ENCODE measurements around the gene RAVER2.
A peak's percentile ranks its signal among the peaks of the same experiment; 100 is the strongest.
"Not testable (repeated sequence)": the region's sequence is repeated elsewhere in the genome, so short reads cannot be mapped to it uniquely, and the experiment has no call there.

RAVER2 gene

GRCh38 chr1:64811131-64811530 lies 66.3 kb downstream of the RAVER2 start:
- no peak for DNase-seq (ENCODE audit: low read depth in 2 of 2)

DNA sequence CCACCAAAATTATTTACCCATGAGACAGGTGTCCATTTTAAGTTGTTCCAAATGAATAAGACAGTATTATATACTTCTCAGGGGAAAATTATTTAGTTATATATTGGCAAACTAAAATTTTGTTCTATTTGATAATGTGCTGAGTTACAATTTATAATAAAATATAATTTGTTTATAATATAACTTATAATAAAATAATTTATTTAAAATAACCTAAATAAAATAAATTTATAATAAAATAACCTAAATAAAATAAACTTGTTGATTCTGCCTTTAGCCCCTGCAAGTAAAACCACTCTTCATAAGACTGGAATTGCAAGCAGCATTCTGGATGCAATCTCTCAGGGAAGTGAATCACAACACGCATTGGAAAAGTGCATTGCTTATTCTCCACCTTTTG lies 69.6 kb downstream of the RAVER2 start:
- no peak for DNase-seq (ENCODE audit: low read depth in 2 of 2)

DNA sequence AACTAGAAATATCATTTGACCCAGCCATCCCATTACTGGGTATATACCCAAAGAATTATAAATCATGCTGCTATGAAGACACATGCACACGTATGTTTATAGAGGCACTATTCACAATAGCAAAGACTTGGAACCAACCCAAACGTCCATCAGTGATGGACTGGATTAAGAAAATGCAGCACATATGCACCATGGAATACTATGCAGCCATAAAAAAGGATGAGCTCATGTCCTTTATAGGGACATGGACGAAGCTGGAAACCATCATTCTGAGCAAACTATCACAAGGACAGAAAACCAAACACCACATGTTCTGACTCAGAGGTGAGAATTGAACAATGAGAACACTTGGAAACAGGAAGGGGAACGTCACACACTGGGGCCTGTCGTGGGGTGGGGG lies 72.5 kb downstream of the RAVER2 start:
- not testable (repeated sequence) for DNase-seq (ENCODE audit: low read depth in 2 of 2)

- not testable (repeated sequence) for DNase-seq (ENCODE audit: low read depth in 2 of 2)
Observed at GRCh38 chr1:64820572-64820971, 75.7 kb downstream of the RAVER2 start.

- no peak for DNase-seq (ENCODE audit: low read depth in 2 of 2)
Observed at GRCh38 chr1:64822621-64823020, 77.7 kb downstream of the RAVER2 start.

DNA sequence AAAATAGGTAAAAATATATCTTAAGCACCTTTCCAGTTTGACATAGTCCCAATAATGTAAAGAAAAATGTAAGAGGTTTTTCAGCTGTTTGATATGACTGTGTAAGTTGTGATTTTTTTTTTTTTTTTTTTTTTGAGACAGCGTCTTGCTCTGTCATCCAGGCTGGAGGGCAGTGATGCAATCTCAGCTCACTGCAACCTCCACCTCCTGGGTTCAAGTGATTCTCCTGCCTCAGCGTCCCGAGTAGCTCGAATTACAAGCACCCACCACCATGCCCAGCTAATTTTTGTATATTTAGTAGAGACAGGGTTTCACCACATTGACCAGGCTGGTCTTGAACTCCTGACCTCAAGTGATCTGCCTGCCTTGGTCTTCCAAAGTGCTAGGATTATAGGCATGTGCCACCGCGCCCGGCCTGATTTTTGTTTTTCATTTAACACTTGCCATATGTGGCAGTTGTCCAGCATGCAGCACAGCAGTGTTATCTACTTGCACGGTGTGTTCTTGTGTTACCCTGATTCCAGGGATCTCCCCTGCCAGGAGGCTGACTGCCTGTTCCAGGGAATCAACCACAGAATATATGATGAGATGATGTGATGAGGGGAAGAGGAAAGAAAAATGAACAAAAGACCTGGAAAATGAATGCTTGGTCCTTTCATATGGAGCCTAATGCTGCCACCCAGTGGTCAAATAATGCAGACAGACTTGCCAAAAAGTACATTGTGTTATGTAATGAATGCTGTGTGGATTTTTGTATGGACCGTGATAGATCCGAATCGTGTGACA lies 79.0 kb downstream of the RAVER2 start:
- DNase-seq (ENCODE audit: low read depth in 2 of 2), result peak; percentile 23 to 33

DNA sequence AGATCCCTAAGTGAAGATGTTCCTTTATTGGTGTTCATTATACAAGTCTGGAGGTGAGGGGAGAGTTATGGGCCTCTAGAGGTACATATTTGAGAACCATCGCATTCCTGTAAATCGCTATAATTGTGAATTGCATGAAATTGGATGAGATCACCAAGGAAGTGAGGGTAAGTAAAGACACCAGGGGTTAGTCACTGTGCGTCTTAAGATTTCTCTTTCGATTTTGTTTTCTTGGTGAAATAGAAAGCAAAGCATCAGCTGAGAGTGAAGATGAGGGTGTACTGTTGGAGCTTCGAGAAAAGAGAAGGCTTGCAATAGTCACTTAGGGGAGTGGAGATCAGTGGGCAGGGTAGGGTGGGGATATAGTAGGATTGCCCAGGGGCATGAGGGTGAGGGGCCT lies 82.1 kb downstream of the RAVER2 start:
- DNase-seq (ENCODE audit: low read depth in 2 of 2), result no peak

DNA sequence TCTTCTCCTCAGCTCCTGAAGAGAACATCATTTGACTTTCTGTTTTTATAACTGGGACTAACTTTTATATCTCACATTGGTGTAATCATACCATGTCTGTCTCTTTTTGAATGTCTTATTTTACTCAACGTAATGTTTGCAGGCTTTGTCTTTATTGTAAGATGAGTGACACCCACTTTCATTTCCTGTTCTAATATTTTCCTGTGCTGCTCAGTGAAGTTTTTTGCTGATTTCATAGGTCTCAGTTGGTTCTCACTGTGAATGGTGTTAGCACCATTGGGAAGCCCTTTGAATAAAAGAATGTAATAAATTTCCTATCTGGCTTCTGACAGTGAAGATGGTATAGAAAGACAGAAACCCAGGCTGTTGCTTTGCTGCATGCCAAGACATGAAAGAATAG lies 84.0 kb downstream of the RAVER2 start:
- DNase-seq (ENCODE audit: low read depth in 2 of 2), result no peak

DNA sequence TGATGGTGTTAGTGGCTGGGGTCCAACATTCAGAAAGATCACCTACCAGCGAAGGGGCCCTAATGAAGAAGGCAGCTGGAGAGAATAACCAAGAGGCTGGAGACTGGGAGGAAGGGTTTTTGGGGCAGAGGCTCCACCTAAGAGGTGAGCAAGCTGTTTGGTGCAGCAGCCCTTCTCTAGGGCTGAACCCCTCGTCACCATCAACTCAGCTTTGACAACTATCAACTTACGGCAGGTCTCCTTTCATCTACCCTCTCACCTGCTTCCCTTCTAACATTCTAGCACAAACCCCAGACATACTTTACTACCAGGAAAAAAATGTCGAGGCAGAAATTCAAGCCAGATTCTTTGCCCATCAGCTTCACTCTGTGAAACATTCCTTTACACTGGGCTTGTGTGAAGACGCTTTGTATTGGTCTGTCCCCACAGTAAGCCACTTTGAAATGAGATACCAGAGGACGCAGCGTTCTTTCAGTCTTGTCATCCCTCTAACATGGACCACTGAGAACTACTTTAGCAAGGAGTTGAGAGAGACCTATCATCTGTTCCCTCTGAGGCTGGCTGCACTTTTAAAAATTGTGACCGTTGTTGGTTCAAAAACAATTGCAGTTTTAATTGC lies 84.6 kb downstream of the RAVER2 start:
- no peak for DNase-seq (ENCODE audit: low read depth in 2 of 2)

DNA sequence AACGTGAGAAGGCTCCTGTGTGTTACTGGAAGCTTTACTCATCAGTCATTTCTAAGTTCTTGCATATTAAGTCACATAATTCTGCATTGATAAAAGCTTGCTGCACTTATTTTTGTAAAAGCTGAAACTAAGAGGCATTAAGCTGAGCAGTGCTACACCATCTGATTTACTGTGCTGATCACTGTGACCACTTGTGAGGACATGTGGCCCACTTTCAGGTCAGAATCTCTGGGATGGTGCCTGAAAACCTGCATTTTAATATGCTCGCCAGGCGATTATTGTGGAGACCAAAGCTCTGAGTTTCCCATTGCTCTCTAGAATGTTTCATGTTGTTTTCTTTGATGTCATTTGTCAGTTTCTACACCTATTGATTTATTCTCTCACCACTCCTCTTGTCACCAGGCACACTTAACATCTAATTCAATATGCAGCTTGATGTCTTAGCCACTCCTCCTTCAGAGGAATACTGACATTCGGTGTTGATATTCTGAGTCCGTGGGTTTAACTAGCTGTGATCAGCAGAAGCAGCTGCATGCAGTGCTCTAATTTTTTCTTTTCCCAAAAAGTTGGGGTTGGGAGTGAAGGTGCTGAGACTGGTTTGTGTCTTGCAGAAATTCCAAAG lies 85.3 kb downstream of the RAVER2 start:
- DNase-seq (ENCODE audit: low read depth in 2 of 2), result no peak

- no peak for DNase-seq (ENCODE audit: low read depth in 2 of 2)
Observed at GRCh38 chr1:64834734-64835133, 89.9 kb downstream of the RAVER2 start.

DNA sequence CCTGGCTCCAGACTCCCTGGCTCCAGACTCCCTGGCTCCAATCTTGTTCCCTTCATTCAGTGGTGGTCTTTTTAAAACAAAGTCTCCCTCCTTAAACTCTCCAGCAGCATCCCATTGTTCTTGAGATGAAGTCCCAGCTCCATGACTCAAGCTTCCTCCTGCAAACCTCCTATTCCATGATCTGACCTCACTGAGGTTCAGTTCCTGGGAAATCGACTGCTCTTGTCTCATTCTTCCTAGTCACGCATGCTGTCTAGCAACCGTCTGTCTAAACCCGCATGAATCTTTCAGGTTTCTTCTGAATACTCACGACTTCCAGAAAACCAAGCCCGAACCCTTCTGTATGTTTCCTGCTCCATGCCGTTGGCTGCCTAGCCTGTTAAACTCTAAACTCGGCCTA lies 91.9 kb downstream of the RAVER2 start:
- no peak for DNase-seq (ENCODE audit: low read depth in 2 of 2)

DNA sequence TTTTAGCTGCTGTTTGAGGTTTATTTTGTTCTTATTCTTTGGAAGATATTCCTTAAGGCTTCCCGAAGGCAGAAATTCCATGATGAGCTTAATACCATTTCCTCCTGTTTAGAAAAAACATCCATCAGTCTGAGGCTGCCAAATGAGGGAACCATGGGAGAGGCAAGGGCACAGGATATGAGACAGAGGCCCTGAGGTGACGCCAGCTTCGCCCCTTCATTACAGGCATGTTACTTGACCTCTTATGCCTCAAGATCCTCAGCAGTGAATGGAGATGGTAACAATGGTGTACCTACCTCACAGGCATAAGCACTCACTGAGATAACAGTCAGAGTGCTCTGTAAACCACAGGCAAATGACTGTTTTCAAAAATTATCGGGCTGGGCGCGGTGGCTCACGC lies 93.6 kb downstream of the RAVER2 start:
- no peak for DNase-seq (ENCODE audit: low read depth in 2 of 2)

GRCh38 chr1:64839261-64839660 lies 94.4 kb downstream of the RAVER2 start:
- DNase-seq (ENCODE audit: low read depth in 2 of 2), result no peak

GRCh38 chr1:64839732-64840405 lies 95.0 kb downstream of the RAVER2 start:
- no peak for DNase-seq (ENCODE audit: low read depth in 2 of 2)

DNA sequence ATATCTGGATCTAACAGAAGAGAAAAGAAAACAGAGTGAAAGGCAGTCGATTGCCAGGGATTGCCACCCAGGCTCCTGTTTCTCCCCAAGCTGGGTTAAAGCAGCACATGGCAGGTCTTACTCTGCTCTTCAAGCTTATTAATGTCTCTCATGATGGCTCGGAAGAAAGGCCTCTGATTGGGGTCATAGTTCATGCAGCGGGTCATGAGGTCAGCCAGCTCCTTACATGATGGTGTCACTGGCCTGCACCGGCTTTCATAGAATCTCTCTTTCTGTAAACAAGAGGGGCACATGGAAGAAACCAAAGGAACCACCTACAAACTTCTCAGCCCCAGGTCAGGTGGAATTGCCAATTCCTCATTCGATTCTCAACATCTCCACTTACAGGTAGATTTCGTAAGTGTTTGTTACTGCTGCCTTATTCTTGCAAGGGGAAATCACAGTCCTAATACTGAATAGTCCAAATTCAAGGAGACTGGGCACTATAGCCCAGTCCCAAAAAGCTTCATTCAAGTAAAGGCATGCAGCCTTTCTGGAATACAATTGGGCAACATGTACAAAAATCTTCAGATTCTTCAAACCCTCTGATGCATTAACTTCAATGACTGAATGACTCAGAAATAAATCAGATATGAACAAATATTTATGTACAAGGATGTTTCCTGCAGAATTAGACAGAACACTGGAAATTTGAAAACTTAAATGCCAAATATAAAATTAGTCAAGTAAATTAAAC lies 96.6 kb downstream of the RAVER2 start:
- no peak for DNase-seq (ENCODE audit: low read depth in 2 of 2)

DNA sequence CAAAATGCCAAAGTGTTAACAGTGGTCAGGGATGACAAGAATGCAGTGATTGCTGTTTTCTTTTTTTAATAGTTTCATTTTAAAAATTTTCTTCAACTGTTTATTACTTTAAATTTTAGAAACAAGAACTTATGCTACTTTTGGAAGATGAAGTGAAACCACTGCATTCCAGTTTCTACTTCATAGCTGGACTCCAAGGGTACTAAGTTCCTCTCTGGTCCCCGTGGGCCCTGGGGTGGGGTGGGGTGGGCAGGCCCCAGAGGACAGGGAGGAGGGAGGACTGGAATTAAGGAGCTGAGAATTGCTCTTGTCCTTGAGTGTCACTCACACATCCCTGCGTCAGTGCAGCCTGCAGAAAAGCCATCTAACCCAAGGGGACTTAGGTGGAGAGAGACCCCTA lies 97.3 kb downstream of the RAVER2 start:
- DNase-seq (ENCODE audit: low read depth in 2 of 2), result no peak

DNA sequence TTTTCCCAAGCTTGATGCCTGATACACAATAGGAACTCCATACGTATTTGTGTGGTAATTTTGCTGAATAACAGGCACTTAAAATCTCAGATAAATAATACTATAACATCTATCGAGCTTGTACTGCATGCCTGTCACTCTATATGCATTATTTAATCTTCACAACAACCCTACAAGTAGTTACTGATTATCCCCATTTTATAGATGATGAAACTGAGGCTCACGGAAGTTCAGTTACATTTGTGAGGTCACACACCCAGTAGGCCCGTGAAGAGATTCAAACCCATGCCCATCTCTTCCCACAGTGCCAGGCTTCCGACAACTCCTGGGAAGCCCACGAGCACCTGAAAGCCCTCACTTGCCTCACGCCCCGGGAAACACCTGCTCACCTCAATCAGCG lies 98.8 kb downstream of the RAVER2 start:
- no peak for DNase-seq (ENCODE audit: low read depth in 2 of 2)

DNA sequence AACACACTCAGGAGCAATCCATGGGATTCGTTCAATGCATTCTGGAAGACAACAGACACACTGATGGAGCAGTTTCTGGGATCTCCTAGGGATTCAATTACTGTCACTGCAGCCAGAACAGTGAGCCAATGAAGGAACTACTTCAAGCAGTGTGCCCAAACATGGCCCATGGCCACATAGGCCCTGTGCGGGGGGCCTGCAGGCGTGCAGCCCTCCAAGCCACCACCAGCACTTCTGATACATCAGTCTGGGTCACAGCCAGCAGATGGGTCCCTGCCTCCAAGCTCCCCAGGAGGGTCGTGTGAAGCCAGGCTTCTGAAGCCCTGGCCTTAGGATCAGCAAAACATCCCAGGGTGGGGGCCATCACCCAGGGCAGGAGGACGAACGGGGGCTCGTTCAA lies 99.3 kb downstream of the RAVER2 start:
- no peak for DNase-seq (ENCODE audit: low read depth in 2 of 2)

DNA sequence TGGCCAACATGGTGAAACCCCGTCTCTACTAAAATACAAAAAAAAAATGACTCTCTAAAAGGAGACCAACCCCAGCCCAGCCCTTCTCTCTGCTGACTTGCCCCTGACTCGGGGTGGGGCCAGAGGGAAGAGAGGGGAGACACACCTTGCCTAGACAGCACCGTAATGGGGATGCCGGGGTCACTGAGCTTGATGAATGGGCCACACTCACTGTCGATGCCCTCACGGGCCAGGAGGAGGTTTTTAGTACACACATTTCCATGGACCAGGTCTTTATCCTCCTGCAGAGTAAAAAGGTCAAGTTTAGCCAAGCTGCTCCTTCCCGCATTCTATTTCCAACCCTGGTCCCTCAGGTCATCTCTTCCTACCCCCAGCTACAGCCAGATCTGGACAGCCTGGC lies 99.7 kb downstream of the RAVER2 start:
- DNase-seq (ENCODE audit: low read depth in 2 of 2), result no peak

DNA sequence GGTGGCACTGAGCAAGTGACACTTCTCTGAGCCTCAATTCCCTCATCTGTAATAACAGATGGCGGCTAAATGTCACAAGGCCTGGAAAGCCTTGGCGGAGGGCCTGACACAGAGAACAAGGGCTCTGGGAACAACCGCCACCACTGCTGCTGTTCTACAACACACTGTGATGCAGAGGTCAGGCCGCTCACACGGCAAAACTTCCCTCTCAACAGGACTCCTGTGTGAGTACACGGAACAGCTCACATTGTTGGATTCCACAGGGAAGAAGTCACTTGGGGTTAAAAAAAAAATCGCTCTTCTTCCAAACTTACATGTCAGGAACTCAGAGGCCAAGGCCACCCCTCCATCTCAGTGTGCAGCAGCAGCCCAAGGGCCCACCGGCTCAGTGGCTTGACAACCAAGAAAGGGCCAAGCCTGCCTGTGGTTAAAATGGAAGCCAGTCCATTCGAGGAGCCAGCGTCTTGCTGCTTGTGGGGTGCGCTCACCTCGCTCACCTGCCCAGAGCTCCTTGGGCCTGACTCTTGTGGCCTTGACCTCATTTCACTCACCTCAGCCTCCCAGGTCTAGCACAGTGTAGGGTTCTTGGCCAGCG lies 101.1 kb downstream of the RAVER2 start:
- no peak for DNase-seq (ENCODE audit: low read depth in 2 of 2)
